ENCODE data around the gene CFAP97.

DNA sequence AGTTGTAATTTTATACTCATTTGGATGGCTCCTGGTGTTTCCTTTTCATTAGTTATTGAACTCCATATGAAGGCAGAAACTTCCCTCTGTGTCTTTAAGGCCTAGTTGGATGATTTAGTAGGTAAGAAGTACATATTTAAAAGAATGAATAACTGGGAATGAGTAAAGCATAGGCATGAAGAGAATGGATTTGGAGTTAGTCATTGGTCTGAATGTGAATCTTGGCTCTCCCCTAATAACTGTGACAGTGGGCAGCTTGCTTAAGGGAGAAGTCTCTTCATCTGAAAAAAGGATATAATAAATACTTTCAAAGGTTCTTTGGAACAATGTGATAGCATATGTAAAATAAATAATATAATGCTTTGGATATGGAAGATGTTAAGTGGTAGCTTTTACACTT lies 18.8 kb upstream of the CFAP97 start:
- TF ChIP-seq CTCF (IDR thresholded peaks at IDR 0.05; ENCODE audit: low read depth, low read length) (no peak), EZH2phosphoT487 (IDR thresholded peaks at IDR 0.05; ENCODE audit: low read depth) (no peak)
